Activated T-cell treated with anti-CD3 and anti-CD28 coated beads, Interleukin-2, amount 50 U/mL, for 24 hours (primary cell): ENCODE results near the gene NRSN2.
A peak's percentile ranks its signal among the peaks of the same experiment; 100 is the strongest.

Experiments
- DNase-seq: peaks from one replicate; pipeline ENCODE4 v3.0.0-alpha.2; 2020
- H3K27ac Mint-ChIP-seq: 2 replicates; pipeline ENCODE4 v1.8.0; 2020; ENCODE audit warnings: mild to moderate bottlenecking, mixed read lengths
- H3K27me3 Mint-ChIP-seq: 2 replicates; pipeline ENCODE4 v1.8.0; 2020; ENCODE audit warnings: mixed read lengths
- H3K36me3 Mint-ChIP-seq: 2 replicates; pipeline ENCODE4 v1.8.0; 2020; ENCODE audit warnings: low read depth, mixed read lengths
- H3K4me1 Mint-ChIP-seq: 2 replicates; pipeline ENCODE4 v1.8.0; 2020; ENCODE audit warnings: low read depth, mixed read lengths
- H3K4me3 Mint-ChIP-seq: 2 replicates; pipeline ENCODE4 v1.8.0; 2020; ENCODE audit warnings: mild to moderate bottlenecking, moderate library complexity, mixed read lengths
- H3K9me3 Mint-ChIP-seq: 2 replicates; pipeline ENCODE4 v1.8.0; 2020; ENCODE audit warnings: mixed read lengths

NRSN2 gene

GRCh38 chr20:401682-402495 lies 55.0 kb downstream of the NRSN2 start:
- H3K27ac Mint-ChIP-seq: peak overlapping the region; percentile 19
- no peak for DNase-seq
- no peaks in the 10 kb centered on the region for H3K9me3 Mint-ChIP-seq
- H3K27me3 Mint-ChIP-seq: no peaks in the 10 kb centered on the region
- H3K4me3 Mint-ChIP-seq: no peak overlapping the region
- peaks cover 15% of the 10 kb centered on the region for H3K4me1 Mint-ChIP-seq
- peaks cover 17% of the 10 kb centered on the region for H3K36me3 Mint-ChIP-seq

- no peak overlapping the region for H3K27ac Mint-ChIP-seq
- H3K4me1 Mint-ChIP-seq: peaks cover 21% of the 10 kb centered on the region
- no peak for DNase-seq
- no peaks in the 10 kb centered on the region for H3K9me3 Mint-ChIP-seq
- peaks cover 11% of the 10 kb centered on the region for H3K36me3 Mint-ChIP-seq
- H3K27me3 Mint-ChIP-seq: no peaks in the 10 kb centered on the region
- H3K4me3 Mint-ChIP-seq: no peak overlapping the region
These were observed 55.6 kb downstream of the NRSN2 start for GRCh38 chr20:402496-402885.

- H3K4me3 Mint-ChIP-seq: no peak overlapping the region
- peaks cover 21% of the 10 kb centered on the region for H3K4me1 Mint-ChIP-seq
- no peaks in the 10 kb centered on the region for H3K27me3 Mint-ChIP-seq
- no peak overlapping the region for H3K27ac Mint-ChIP-seq
- H3K9me3 Mint-ChIP-seq: no peaks in the 10 kb centered on the region
- H3K36me3 Mint-ChIP-seq: peaks cover 5% of the 10 kb centered on the region
- DNase-seq: no peak
These were observed 56.1 kb downstream of the NRSN2 start for GRCh38 chr20:402898-403581.

- Mint-ChIP-seq H3K9me3 (no peaks in the 10 kb centered on the region), H3K36me3 (peaks cover 2% of the 10 kb centered on the region), H3K4me1 (peaks cover 21% of the 10 kb centered on the region), H3K27me3 (no peaks in the 10 kb centered on the region), H3K27ac (no peak overlapping the region), H3K4me3 (no peak overlapping the region)
- no peak for DNase-seq
These were observed 56.7 kb downstream of the NRSN2 start for GRCh38 chr20:403582-403957.

- no peak overlapping the region for H3K4me3 Mint-ChIP-seq
- H3K9me3 Mint-ChIP-seq: no peaks in the 10 kb centered on the region
- no peak for DNase-seq
- H3K27me3 Mint-ChIP-seq: no peaks in the 10 kb centered on the region
- H3K27ac Mint-ChIP-seq: no peak overlapping the region
- H3K36me3 Mint-ChIP-seq: peaks cover 4% of the 10 kb centered on the region
- H3K4me1 Mint-ChIP-seq: peaks cover 22% of the 10 kb centered on the region
These were observed 57.2 kb downstream of the NRSN2 start for GRCh38 chr20:404088-404487.
